IPS DF 6.9 (cell line): ENCODE data around the gene MST1.
A peak's percentile ranks its signal among the peaks of the same experiment; 100 is the strongest.
"Not testable (repeated sequence)": the region's sequence is repeated elsewhere in the genome, so short reads cannot be mapped to it uniquely, and the experiment has no call there.

ENCODE experiments used
- DNase-seq: peaks from one replicate; pipeline ENCODE4 v3.0.0-alpha.2; 2013; ENCODE audit warnings: low read depth, low spot score
- H3K27ac ChIP-seq: one replicate; pipeline ENCODE4 v1.5.1; 2013; ENCODE audit warnings: low read length, control low read depth
- H3K27me3 ChIP-seq: 2 replicates; pipeline ENCODE4 v1.6.1; 2013; ENCODE audit warnings: mild to moderate bottlenecking, low read length; ENCODE audit not compliant: control insufficient read depth, insufficient read depth
- H3K36me3 ChIP-seq: 2 replicates; pipeline ENCODE4 v1.6.1; 2013; ENCODE audit warnings: low read length; ENCODE audit not compliant: control insufficient read depth, insufficient read depth
- H3K4me1 ChIP-seq: 2 replicates; pipeline ENCODE4 v1.6.1; 2013; ENCODE audit warnings: low read length; ENCODE audit not compliant: control insufficient read depth, insufficient read depth
- H3K4me3 ChIP-seq: 2 replicates; pipeline ENCODE4 v1.5.1; 2013; ENCODE audit warnings: mild to moderate bottlenecking, low read length
- H3K9me3 ChIP-seq: 2 replicates; pipeline ENCODE4 v1.6.1; 2013; ENCODE audit warnings: low read length, inconsistent platforms; ENCODE audit not compliant: control insufficient read depth, insufficient read depth
- WGBS: extraction: QIAGEN DNeasy Blood & Tissue Kit; methylation state at CpG from one replicate; pipeline ENCODE4 v1.1.7; 2013; ENCODE audit warnings: mixed read lengths, missing lambda C conversion rate; ENCODE audit not compliant: insufficient read length, insufficient coverage; 5-methylcytosine and 5-hydroxymethylcytosine counted together

The MST1 gene

DNA sequence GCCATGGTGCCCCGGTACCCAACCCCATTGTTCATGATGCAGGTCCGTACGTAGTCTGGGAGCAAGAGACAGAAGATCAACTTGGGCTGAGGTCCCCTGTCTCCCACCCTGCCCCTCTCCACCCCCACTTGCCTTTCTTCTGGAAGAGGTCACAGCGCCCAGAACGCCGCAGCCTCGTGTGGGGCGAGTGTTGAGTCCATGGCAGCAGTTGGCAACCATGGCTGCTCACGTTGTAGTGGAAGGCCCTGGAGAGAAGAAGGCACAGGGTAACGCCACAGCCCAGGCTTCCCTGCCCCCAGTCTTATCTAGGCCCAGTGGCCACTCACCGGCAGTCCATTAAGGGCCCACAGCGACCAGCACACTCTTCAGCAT is 1.9 kb downstream of the MST1 start:
- Histone ChIP-seq H3K36me3 (peaks cover 14% of the 10 kb centered on the region), H3K4me3 (peak overlapping the region; percentile 36; the same call in 1 of the 2 replicates)
- WGBS, result no CpG with 5 or more reads among the region's 12 CpGs
- H3K27me3 ChIP-seq, DNase-seq, H3K9me3 ChIP-seq, H3K4me1 ChIP-seq, H3K27ac ChIP-seq: not testable (repeated sequence)

GRCh38 chr3:49686769-49687423 is 2.4 kb downstream of the MST1 start:
- H3K27me3 ChIP-seq, H3K4me1 ChIP-seq, H3K9me3 ChIP-seq, H3K27ac ChIP-seq: not testable (repeated sequence)
- peak; percentile 50 for DNase-seq
- no CpG with 5 or more reads among the region's 44 CpGs for WGBS
- H3K4me3 ChIP-seq, result peak overlapping the region; percentile 36; the same call in 1 of the 2 replicates
- peaks cover 18% of the 10 kb centered on the region for H3K36me3 ChIP-seq

DNA sequence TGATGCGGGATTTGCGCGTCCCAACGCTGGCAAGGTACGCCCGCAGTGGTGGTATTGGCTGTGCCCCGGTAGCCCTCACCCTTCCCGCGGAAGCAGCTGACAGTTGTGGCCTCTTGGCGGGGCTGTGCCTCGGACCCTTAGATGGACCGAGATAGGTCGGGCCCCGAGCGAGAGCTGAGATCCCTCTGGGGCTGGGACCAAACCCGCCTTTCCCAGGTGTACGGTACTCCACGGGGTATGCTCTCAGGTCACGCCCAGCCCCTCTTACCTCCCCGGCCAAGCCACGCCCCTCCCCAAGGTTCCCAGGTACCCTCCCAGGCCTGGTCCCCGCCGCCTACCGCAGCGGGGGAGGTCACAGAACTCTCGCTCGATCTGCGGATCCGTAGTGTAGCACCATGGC is 2.9 kb downstream of the MST1 start:
- not testable (repeated sequence) for H3K27me3 ChIP-seq, H3K4me1 ChIP-seq, H3K9me3 ChIP-seq, H3K27ac ChIP-seq
- peak overlapping the region; percentile 36; the same call in 1 of the 2 replicates for H3K4me3 ChIP-seq
- peaks cover 22% of the 10 kb centered on the region for H3K36me3 ChIP-seq
- DNase-seq, result peak; percentile 73
- WGBS, result no CpG with 5 or more reads among the region's 29 CpGs

DNA sequence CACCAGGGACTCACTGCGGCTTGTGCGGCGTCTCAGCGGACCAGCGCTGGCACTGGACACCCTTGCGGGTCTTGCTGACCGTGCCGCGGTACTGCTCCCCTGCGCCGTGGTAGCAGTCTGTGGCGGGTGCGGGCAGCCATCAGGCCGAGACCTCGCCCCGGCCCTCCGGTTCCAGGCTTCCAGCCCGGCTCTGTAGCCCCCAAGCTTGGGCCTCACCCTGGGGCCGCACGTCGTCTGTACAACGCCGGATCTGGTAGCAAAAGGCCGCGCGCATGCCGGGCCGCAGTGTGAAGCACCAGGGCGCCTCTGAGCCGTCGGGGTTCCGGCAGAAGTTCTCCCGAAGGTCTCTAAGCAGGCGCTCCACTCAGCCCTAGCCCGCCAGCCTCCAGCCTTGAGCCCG is 3.4 kb downstream of the MST1 start:
- not testable (repeated sequence) for H3K27me3 ChIP-seq, H3K4me3 ChIP-seq, H3K27ac ChIP-seq, H3K4me1 ChIP-seq, H3K9me3 ChIP-seq, DNase-seq
- WGBS, result no CpG with 5 or more reads among the region's 36 CpGs
- peaks cover 27% of the 10 kb centered on the region for H3K36me3 ChIP-seq

DNA sequence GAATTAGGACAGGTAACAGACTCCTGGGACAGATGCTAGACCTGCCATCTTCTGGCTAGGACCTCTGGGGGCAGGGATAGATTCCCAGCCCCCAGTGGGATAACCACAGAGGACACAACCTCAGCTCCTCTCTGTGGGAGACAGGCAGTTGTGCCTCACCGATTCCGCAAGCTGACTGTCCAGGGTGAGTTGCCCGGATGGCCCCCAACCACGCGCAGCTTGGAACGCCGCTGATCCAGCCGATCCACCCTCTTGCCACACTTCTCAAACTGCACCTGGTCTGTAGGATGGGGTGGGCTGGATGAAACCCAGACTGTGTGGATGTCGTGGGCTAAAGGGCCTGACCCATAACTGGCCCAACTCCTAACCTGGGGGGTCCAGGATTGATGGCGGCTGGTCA is 4.2 kb downstream of the MST1 start:
- H3K9me3 ChIP-seq, DNase-seq, H3K27ac ChIP-seq, H3K4me1 ChIP-seq, H3K27me3 ChIP-seq, H3K4me3 ChIP-seq: not testable (repeated sequence)
- peaks cover 34% of the 10 kb centered on the region for H3K36me3 ChIP-seq
- no CpG with 5 or more reads among the region's 10 CpGs for WGBS

DNA sequence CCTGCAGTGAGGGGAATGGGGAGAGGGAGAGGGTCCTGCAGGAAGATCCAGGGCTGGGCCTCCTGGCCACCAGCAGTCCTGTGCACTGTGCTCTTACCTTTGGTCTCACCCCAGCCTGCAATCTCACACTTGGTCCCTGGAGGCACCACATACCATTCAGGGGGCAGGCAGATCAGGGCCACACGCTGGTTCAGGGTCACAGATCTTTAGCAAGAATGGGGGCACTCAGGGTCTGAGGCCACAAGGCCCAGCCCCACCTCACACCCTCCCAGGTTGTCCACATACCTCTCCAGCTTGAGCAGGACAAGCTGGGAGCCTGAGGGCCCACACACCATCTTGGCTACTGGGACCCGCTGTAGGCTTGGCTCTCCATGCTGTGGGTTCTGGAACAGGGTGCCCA is 4.8 kb downstream of the MST1 start:
- not testable (repeated sequence) for H3K4me3 ChIP-seq, DNase-seq, H3K4me1 ChIP-seq, H3K27ac ChIP-seq, H3K27me3 ChIP-seq, H3K9me3 ChIP-seq
- H3K36me3 ChIP-seq, result peaks cover 38% of the 10 kb centered on the region
- no CpG with 5 or more reads among the region's 2 CpGs for WGBS

GRCh38 chr3:49683162-49683561 is 6.1 kb downstream of the MST1 start:
- Histone ChIP-seq H3K36me3 (peaks cover 50% of the 10 kb centered on the region), H3K4me1 (0 out of 2 replicates have a peak, but pooled peaks cover 2% of the 10 kb centered on the region), H3K9me3 (no peaks in the 10 kb centered on the region), H3K27me3 (no peaks in the 10 kb centered on the region), H3K4me3 (no peak overlapping the region), H3K27ac (no peak overlapping the region)
- WGBS, result no CpG with 5 or more reads among the region's 6 CpGs
- DNase-seq, result no peak

DNA sequence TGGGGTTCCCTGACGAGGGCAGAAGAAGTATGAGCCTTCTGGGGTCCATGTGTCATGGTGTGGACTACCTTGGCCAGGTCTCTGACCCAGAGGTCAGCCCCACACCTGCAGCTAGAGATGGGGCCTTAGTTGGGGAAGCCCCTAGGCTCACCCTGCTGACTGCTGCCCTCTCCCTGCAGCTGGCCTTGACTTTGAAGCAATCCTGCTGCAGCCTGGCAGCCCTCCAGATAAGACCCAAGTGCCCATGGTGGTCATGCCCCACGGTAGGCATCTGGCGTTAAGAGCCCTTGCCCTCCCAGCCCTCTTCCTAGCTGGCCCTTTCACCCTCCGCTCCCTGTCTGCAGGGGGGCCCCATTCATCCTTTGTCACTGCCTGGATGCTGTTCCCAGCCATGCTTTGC is 7.7 kb downstream of the MST1 start:
- Histone ChIP-seq H3K27me3 (no peaks in the 10 kb centered on the region), H3K27ac (no peak overlapping the region), H3K9me3 (no peaks in the 10 kb centered on the region), H3K36me3 (peaks cover 65% of the 10 kb centered on the region), H3K4me3 (no peak overlapping the region), H3K4me1 (no peaks in the 10 kb centered on the region)
- DNase-seq, result no peak
- WGBS, result no CpG with 5 or more reads among the region's 4 CpGs

GRCh38 chr3:49681232-49681522 is 8.1 kb downstream of the MST1 start:
- Histone ChIP-seq H3K36me3 (peaks cover 69% of the 10 kb centered on the region), H3K27me3 (no peaks in the 10 kb centered on the region), H3K9me3 (no peaks in the 10 kb centered on the region), H3K27ac (no peak overlapping the region), H3K4me3 (no peak overlapping the region), H3K4me1 (no peaks in the 10 kb centered on the region)
- no peak for DNase-seq
- no CpG with 5 or more reads among the region's 2 CpGs for WGBS

DNA sequence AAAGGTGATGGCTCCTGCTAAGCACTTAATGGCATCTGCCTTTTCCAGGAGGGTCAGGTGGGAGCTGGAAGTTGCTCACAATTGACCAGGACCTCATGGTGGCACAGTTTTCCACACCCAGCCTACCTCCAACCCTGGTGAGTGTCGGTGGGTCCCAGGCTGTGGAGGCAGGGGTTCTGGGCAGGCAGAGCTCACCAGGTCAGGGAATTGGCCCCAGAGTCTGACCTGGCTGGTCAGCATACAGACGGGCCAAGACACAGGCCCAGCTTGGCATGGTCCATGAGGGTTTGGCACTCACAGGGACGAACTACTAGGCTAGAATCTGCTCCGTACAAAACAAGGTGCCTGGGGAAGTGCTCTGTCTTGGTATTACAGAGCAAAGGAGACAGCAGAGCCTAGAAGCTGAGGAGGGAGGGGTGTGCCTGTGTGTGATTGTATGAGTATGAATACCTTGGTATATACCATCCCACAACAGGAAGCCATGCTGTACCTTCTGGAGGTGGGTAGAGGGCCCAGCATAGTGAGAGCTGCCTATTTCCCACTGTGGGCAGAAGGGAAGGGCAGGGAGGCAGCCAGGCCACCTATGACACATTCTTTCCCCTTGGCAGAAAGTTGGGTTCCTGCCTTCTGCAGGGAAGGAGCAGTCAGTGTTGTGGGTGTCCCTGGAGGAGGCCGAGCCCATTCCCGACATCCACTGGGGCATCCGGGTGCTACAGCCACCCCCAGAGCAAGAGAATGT is 8.6 kb downstream of the MST1 start:
- Histone ChIP-seq H3K27me3 (no peaks in the 10 kb centered on the region), H3K4me3 (no peak overlapping the region), H3K9me3 (no peaks in the 10 kb centered on the region), H3K27ac (no peak overlapping the region), H3K4me1 (no peaks in the 10 kb centered on the region), H3K36me3 (peaks cover 74% of the 10 kb centered on the region)
- no CpG with 5 or more reads among the region's 7 CpGs for whole genome bisulfite sequencing
- no peak for DNase-seq

- H3K4me1 ChIP-seq, result peaks cover 1% of the 10 kb centered on the region; the same call in 1 of the 2 replicates
- H3K27me3 ChIP-seq, result no peaks in the 10 kb centered on the region
- DNase-seq, result no peak
- no CpG with 5 or more reads among the region's 11 CpGs for WGBS
- H3K36me3 ChIP-seq, result peaks cover 48% of the 10 kb centered on the region
- H3K9me3 ChIP-seq, result no peaks in the 10 kb centered on the region
- H3K27ac ChIP-seq, result no peak overlapping the region
- no peak overlapping the region for H3K4me3 ChIP-seq
These were observed 13.4 kb downstream of the MST1 start for GRCh38 chr3:49675912-49676311.
